Measurements from ENCODE around the gene P2RY14.
"Not testable (repeated sequence)": the region's sequence is repeated elsewhere in the genome, so short reads cannot be mapped to it uniquely, and the experiment has no call there.

P2RY14 gene

GRCh38 chr3:151264605-151265004, 13.7 kb downstream of the P2RY14 start:
- WGBS, 2 experiments (ENCODE audit: insufficient coverage in 2 of 2), result no CpG with 5 or more reads among the region's 1 CpG
- Histone ChIP-seq H3K4me1 (ENCODE audit: control insufficient read depth, insufficient read depth, low read length, poor library complexity, severe bottlenecking) (no peaks in the 10 kb centered on the region), H3K9me3 (ENCODE audit: control insufficient read depth, low read length) (no peaks in the 10 kb centered on the region), H3K27ac (ENCODE audit: low read depth, low read length, severe bottlenecking) (no peak overlapping the region), H3K36me3 (ENCODE audit: control insufficient read depth, insufficient read depth, low read length) (no peaks in the 10 kb centered on the region), H3K4me3 (ENCODE audit: extremely low read depth, insufficient read depth, low read length, poor library complexity, severe bottlenecking) (no peak overlapping the region)

GRCh38 chr3:151262871-151263525, 15.3 kb downstream of the P2RY14 start:
- Histone ChIP-seq H3K36me3 (ENCODE audit: control insufficient read depth, insufficient read depth, low read length) (no peaks in the 10 kb centered on the region), H3K4me3 (ENCODE audit: extremely low read depth, insufficient read depth, low read length, poor library complexity, severe bottlenecking) (no peak overlapping the region), H3K9me3 (ENCODE audit: control insufficient read depth, low read length) (no peaks in the 10 kb centered on the region), H3K27ac (ENCODE audit: low read depth, low read length, severe bottlenecking) (no peak overlapping the region), H3K4me1 (ENCODE audit: control insufficient read depth, insufficient read depth, low read length, poor library complexity, severe bottlenecking) (no peaks in the 10 kb centered on the region)
- 95 to 98% methylated on average over 6 to 7 of the region's 8 CpGs for WGBS, 2 experiments (ENCODE audit: insufficient coverage in 2 of 2)

GRCh38 chr3:151259664-151260063, 18.7 kb downstream of the P2RY14 start:
- Histone ChIP-seq H3K4me3 (ENCODE audit: extremely low read depth, insufficient read depth, low read length, poor library complexity, severe bottlenecking) (no peak overlapping the region), H3K9me3 (ENCODE audit: control insufficient read depth, low read length) (no peaks in the 10 kb centered on the region), H3K4me1 (ENCODE audit: control insufficient read depth, insufficient read depth, low read length, poor library complexity, severe bottlenecking) (no peaks in the 10 kb centered on the region), H3K27ac (ENCODE audit: low read depth, low read length, severe bottlenecking) (no peak overlapping the region), H3K36me3 (ENCODE audit: control insufficient read depth, insufficient read depth, low read length) (no peaks in the 10 kb centered on the region)
- 83 to 100% methylated on average over 1 to 2 of the region's 3 CpGs for WGBS, 2 experiments (ENCODE audit: insufficient coverage in 2 of 2)

GRCh38 chr3:151256749-151257148, 21.6 kb downstream of the P2RY14 start:
- no peaks in the 10 kb centered on the region for H3K9me3 ChIP-seq (ENCODE audit: control insufficient read depth, low read length)
- H3K36me3 ChIP-seq (ENCODE audit: control insufficient read depth, insufficient read depth, low read length), result no peaks in the 10 kb centered on the region
- 86 to 100% methylated on average over 1 of the region's 1 CpG for WGBS, 2 experiments (ENCODE audit: insufficient coverage in 2 of 2)
- H3K4me1 ChIP-seq (ENCODE audit: control insufficient read depth, insufficient read depth, low read length, poor library complexity, severe bottlenecking), result no peaks in the 10 kb centered on the region
- H3K27ac ChIP-seq (ENCODE audit: low read depth, low read length, severe bottlenecking), result no peak overlapping the region
- H3K4me3 ChIP-seq (ENCODE audit: extremely low read depth, insufficient read depth, low read length, poor library complexity, severe bottlenecking), result no peak overlapping the region

- Histone ChIP-seq H3K4me1 (ENCODE audit: control insufficient read depth, insufficient read depth, low read length, poor library complexity, severe bottlenecking) (no peaks in the 10 kb centered on the region), H3K27ac (ENCODE audit: low read depth, low read length, severe bottlenecking) (no peak overlapping the region), H3K4me3 (ENCODE audit: extremely low read depth, insufficient read depth, low read length, poor library complexity, severe bottlenecking) (no peak overlapping the region), H3K36me3 (ENCODE audit: control insufficient read depth, insufficient read depth, low read length) (no peaks in the 10 kb centered on the region), H3K9me3 (ENCODE audit: control insufficient read depth, low read length) (no peaks in the 10 kb centered on the region)
- 95% methylated on average over 3 of the region's 3 CpGs for WGBS, 2 experiments (ENCODE audit: insufficient coverage in 2 of 2)
These were observed 29.5 kb downstream of the P2RY14 start for GRCh38 chr3:151248772-151249337.

GRCh38 chr3:151242006-151242405, 36.3 kb downstream of the P2RY14 start:
- not testable (repeated sequence) for H3K9me3 ChIP-seq (ENCODE audit: control insufficient read depth, low read length); H3K4me3 ChIP-seq (ENCODE audit: extremely low read depth, insufficient read depth, low read length, poor library complexity, severe bottlenecking); H3K27ac ChIP-seq (ENCODE audit: low read depth, low read length, severe bottlenecking); H3K36me3 ChIP-seq (ENCODE audit: control insufficient read depth, insufficient read depth, low read length); H3K4me1 ChIP-seq (ENCODE audit: control insufficient read depth, insufficient read depth, low read length, poor library complexity, severe bottlenecking)
- WGBS, 2 experiments (ENCODE audit: insufficient coverage in 2 of 2), result 48 to 80% methylated on average over 1 to 4 of the region's 18 CpGs

GRCh38 chr3:151236736-151237135, 41.6 kb downstream of the P2RY14 start:
- H3K36me3 ChIP-seq (ENCODE audit: control insufficient read depth, insufficient read depth, low read length), result no peaks in the 10 kb centered on the region
- no peak overlapping the region for H3K27ac ChIP-seq (ENCODE audit: low read depth, low read length, severe bottlenecking)
- H3K9me3 ChIP-seq (ENCODE audit: control insufficient read depth, low read length), result no peaks in the 10 kb centered on the region
- 87 to 93% methylated on average over 5 of the region's 7 CpGs for WGBS, 2 experiments (ENCODE audit: insufficient coverage in 2 of 2)
- no peak overlapping the region for H3K4me3 ChIP-seq (ENCODE audit: extremely low read depth, insufficient read depth, low read length, poor library complexity, severe bottlenecking)
- no peaks in the 10 kb centered on the region for H3K4me1 ChIP-seq (ENCODE audit: control insufficient read depth, insufficient read depth, low read length, poor library complexity, severe bottlenecking)

GRCh38 chr3:151236316-151236715, 42.0 kb downstream of the P2RY14 start:
- no peaks in the 10 kb centered on the region for H3K4me1 ChIP-seq (ENCODE audit: control insufficient read depth, insufficient read depth, low read length, poor library complexity, severe bottlenecking)
- no peaks in the 10 kb centered on the region for H3K9me3 ChIP-seq (ENCODE audit: control insufficient read depth, low read length)
- no peak overlapping the region for H3K4me3 ChIP-seq (ENCODE audit: extremely low read depth, insufficient read depth, low read length, poor library complexity, severe bottlenecking)
- H3K27ac ChIP-seq (ENCODE audit: low read depth, low read length, severe bottlenecking), result no peak overlapping the region
- 100% methylated on average over 2 of the region's 2 CpGs; no CpG with 5 or more reads in 1 of the 2 experiments for whole genome bisulfite sequencing, 2 experiments (ENCODE audit: insufficient coverage in 2 of 2)
- no peaks in the 10 kb centered on the region for H3K36me3 ChIP-seq (ENCODE audit: control insufficient read depth, insufficient read depth, low read length)

- no peaks in the 10 kb centered on the region for H3K9me3 ChIP-seq (ENCODE audit: control insufficient read depth, low read length)
- peaks cover under 1% of the 10 kb centered on the region for H3K4me1 ChIP-seq (ENCODE audit: control insufficient read depth, insufficient read depth, low read length, poor library complexity, severe bottlenecking)
- no peaks in the 10 kb centered on the region for H3K36me3 ChIP-seq (ENCODE audit: control insufficient read depth, insufficient read depth, low read length)
- WGBS, 2 experiments (ENCODE audit: insufficient coverage in 2 of 2), result 92 to 100% methylated on average over 1 to 5 of the region's 6 CpGs
- no peak overlapping the region for H3K4me3 ChIP-seq (ENCODE audit: extremely low read depth, insufficient read depth, low read length, poor library complexity, severe bottlenecking)
- H3K27ac ChIP-seq (ENCODE audit: low read depth, low read length, severe bottlenecking), result no peak overlapping the region
These were observed 43.5 kb downstream of the P2RY14 start for GRCh38 chr3:151234825-151235224.

GRCh38 chr3:151232991-151233390, 45.4 kb downstream of the P2RY14 start:
- no peak overlapping the region for H3K27ac ChIP-seq (ENCODE audit: low read depth, low read length, severe bottlenecking)
- peaks cover 18% of the 10 kb centered on the region for H3K4me1 ChIP-seq (ENCODE audit: control insufficient read depth, insufficient read depth, low read length, poor library complexity, severe bottlenecking)
- WGBS, 2 experiments (ENCODE audit: insufficient coverage in 2 of 2), result 79 to 94% methylated on average over 4 of the region's 4 CpGs
- no peak overlapping the region for H3K4me3 ChIP-seq (ENCODE audit: extremely low read depth, insufficient read depth, low read length, poor library complexity, severe bottlenecking)
- no peaks in the 10 kb centered on the region for H3K36me3 ChIP-seq (ENCODE audit: control insufficient read depth, insufficient read depth, low read length)
- H3K9me3 ChIP-seq (ENCODE audit: control insufficient read depth, low read length), result no peaks in the 10 kb centered on the region

- not testable (repeated sequence) for H3K36me3 ChIP-seq (ENCODE audit: control insufficient read depth, insufficient read depth, low read length); H3K4me3 ChIP-seq (ENCODE audit: extremely low read depth, insufficient read depth, low read length, poor library complexity, severe bottlenecking); H3K9me3 ChIP-seq (ENCODE audit: control insufficient read depth, low read length); H3K27ac ChIP-seq (ENCODE audit: low read depth, low read length, severe bottlenecking)
- peaks cover 22% of the 10 kb centered on the region for H3K4me1 ChIP-seq (ENCODE audit: control insufficient read depth, insufficient read depth, low read length, poor library complexity, severe bottlenecking)
These were observed 45.9 kb downstream of the P2RY14 start for GRCh38 chr3:151232403-151232802.

All from mesodermal cell (in vitro differentiated cells).